Measurements from ENCODE around the gene KCND1.

Gene KCND1

DNA sequence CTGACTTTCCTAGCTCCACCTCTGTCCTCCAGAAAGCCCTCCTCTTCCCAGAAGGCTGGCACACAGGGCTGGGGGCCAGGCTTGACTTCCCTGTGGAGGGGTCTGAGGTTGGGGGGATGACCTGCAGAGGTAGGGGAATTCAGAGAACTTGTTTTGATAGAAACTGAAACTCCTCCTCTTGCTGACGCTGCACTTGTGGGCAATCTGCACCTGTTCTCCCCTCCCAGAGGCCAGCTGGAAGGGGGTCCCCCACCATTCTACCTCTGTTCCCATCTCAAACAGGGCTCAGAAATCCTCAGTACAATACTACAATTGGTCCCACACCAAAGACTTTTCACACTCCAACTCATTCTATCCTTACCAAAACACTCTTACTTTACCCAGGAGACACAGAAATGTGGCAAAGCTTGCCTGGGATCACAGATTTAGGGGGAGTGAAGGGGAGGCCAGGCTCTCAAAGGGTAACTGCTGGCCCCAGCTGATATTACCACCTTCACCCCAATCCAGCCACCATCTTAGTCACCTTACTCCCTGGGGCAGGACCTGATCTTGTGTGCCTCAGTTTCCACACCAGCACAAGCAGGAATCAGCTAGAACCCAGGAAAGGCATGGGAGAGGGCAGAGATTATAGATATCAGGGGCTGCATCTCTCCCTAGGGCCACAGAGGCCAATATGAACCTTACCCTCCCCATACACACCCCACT lies 32.8 kb downstream of the KCND1 start:
- DNase-seq (ENCODE audit: low read depth in 2 of 2): no peak

DNA sequence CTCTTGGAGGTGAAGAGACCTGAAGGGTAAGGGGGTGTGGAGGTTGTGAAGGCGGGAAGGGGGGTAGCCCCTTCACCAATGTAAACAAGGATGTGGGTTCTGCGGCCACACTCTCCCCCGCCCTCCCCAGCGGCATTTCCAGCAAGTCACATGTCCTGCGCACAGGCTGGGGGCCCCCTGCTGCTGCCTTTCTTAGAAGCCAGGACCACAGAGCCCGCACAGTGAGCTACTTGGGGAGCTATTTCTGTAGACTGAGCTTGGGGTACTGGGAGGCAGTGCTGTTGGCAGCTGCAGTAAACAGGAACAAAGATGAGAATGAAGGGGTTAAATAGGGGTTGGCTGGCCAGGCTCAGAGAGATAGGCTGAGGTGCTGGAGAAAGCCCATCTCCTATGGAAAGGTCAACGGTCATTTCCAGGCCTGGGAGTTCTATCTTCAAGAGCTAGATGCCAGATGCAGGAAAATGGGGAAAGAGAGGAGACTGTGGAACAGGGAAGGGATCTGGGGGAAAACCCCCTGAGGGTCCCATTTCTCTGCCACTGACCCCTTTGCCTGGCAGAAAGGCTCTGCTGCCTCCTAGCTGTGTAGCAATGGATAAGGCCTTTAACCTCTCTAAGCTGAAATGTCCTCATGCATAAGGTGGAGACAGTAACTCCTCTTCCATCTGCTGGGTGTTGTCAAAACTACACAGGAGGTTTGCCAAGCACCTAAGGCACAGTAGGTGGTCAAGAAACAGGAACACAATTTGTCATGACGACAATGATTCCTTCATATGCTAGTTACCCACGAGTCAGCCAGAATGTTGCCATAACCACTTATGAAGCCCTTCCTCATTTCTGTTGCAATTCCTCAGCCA lies 34.4 kb downstream of the KCND1 start:
- peak in 1 of 2 experiments; percentile 5 for DNase-seq (ENCODE audit: low read depth in 2 of 2)

GRCh38 chrX:48936429-48937053 lies 35.1 kb downstream of the KCND1 start:
- no peak for DNase-seq (ENCODE audit: low read depth in 2 of 2)

GRCh38 chrX:48935301-48935670 lies 36.4 kb downstream of the KCND1 start:
- DNase-seq (ENCODE audit: low read depth in 2 of 2): no peak

DNA sequence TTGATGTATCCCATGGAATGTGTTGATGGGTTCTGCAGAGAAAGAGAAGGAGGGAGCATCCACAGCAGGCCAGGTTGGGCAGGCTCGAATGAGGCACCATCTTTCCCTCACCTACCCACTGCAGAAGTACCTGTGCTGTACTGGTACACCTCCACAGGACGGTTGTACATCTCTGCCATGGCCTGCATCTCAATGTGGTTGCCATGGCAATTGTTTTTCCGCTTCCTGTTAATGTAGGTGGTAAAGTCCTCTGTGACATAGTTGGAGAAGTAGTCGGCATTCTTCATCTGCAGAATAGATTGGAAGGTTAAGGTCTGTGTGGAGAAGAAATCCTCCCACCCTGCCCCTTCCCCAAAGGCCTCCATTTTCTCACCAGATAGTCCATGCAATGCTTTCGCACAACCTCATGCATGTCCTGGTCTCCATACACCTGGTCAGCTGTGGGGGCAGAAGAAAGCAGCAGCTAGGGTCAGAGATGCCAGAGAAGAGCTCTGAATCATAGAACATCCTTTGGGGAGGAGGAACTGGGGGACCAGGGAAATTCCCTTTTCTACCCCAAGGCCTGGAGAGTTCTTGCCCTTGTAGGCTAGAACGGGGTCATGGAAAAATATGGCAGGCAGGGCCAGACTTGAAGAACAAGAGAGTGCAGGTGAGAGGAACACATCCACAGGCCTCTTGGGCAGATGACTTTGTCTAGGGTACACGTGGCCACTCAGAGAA lies 36.9 kb downstream of the KCND1 start:
- no peak for DNase-seq (ENCODE audit: low read depth in 2 of 2)

- no peak for DNase-seq (ENCODE audit: low read depth in 2 of 2)
These were observed 37.9 kb downstream of the KCND1 start for GRCh38 chrX:48933757-48934156.

DNA sequence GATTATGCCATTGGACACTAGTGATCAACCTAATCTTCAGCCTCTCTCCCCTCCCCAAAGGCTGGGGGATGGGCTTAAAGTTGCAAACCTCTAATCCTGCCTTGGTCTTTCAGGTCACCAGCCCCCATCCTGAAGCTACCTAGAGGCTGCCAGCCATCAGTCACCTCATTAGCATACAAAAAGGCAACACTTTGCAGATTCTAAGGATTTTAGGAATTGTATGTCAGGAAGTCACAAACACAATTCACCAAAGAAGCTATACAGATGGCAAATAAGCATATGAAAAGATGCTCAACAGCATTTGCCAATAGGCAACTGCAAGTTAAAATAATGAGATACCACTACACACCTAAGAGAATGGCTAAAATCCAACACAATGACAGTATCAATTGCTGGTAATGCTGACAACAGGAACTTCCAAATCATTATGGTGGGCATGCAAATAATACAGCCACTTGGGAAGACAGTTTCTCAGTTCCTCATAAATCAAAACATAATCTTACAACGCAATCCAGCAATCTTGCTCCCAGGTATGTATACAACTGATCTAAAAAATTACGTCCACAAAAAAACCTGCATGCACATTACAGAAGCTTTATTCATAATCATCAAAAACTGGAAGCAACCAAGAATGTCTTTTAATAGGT lies 43.8 kb downstream of the KCND1 start:
- DNase-seq (ENCODE audit: low read depth in 2 of 2): no peak

- DNase-seq (ENCODE audit: low read depth in 2 of 2): no peak
These were observed 44.5 kb downstream of the KCND1 start for GRCh38 chrX:48927123-48927522.

DNA sequence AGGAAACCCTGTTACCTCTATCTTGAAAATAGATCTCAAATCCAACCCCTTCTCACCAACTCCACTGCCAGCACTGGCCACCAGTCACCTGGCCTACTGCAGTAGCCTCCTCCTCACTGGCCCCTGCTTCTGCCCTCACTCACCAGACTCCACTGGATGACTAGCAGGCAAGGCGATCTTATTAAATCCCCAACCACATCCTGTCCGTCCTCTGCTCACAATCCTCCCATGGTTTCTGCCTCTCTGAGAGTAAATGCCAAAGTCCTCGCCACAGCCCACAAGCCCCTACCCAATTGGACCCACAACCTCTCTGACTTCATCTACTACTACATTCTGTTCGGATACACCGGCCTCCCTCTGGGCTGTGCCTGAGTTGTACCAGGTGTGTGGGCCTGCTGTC lies 47.4 kb downstream of the KCND1 start:
- no peak for DNase-seq (ENCODE audit: low read depth in 2 of 2)

GRCh38 chrX:48923771-48924170 lies 47.9 kb downstream of the KCND1 start:
- DNase-seq (ENCODE audit: low read depth in 2 of 2): no peak

GRCh38 chrX:48920718-48921104 lies 50.9 kb downstream of the KCND1 start:
- no peak for DNase-seq (ENCODE audit: low read depth in 2 of 2)

DNA sequence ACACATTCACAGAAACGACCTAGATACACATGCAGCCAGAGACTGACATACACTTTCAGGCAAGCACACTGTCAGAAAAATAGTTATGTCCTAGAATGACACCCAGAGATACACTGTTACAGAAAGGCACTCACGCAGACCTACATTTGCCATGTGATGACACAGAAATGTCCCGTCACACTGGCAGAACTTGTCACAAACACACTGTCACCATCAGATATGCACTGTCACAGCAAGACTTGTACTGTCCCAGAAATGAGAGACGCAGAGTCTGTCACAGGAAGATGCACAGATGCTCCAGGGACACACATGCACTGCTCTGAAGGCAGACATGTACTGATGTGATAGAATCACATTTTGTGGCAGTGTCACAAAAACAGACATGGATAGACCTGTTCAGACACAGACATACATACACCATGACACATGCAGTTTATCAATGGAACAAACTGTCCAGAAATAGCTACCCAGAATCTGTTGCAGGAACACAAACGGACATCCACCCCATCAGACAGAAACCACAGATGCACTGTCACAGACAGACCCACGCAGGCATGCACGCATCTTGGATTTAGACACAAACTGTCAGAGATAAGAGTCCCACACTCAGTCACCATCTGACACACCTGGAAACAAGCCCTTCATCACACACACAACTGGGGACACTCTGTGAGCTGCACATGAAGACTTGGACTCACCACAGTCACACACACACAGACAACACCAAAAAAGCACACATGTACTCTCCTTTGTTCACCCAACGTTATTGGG lies 51.5 kb downstream of the KCND1 start:
- no peak for DNase-seq (ENCODE audit: low read depth in 2 of 2)

- no peak for DNase-seq (ENCODE audit: low read depth in 2 of 2)
These were observed 52.2 kb downstream of the KCND1 start for GRCh38 chrX:48919360-48919841.

- peak in 1 of 2 experiments; percentile 35 for DNase-seq (ENCODE audit: low read depth in 2 of 2)
These were observed 52.9 kb downstream of the KCND1 start, which contains the start of gene PIM2 for GRCh38 chrX:48918643-48919340. Gene PIM2 (minus strand): TSS chrX:48919024. CDS start chrX:48918834, 190 bp downstream.

- no peak for DNase-seq (ENCODE audit: low read depth in 2 of 2)
These were observed 53.4 kb downstream of the KCND1 start for GRCh38 chrX:48918301-48918642.

DNA sequence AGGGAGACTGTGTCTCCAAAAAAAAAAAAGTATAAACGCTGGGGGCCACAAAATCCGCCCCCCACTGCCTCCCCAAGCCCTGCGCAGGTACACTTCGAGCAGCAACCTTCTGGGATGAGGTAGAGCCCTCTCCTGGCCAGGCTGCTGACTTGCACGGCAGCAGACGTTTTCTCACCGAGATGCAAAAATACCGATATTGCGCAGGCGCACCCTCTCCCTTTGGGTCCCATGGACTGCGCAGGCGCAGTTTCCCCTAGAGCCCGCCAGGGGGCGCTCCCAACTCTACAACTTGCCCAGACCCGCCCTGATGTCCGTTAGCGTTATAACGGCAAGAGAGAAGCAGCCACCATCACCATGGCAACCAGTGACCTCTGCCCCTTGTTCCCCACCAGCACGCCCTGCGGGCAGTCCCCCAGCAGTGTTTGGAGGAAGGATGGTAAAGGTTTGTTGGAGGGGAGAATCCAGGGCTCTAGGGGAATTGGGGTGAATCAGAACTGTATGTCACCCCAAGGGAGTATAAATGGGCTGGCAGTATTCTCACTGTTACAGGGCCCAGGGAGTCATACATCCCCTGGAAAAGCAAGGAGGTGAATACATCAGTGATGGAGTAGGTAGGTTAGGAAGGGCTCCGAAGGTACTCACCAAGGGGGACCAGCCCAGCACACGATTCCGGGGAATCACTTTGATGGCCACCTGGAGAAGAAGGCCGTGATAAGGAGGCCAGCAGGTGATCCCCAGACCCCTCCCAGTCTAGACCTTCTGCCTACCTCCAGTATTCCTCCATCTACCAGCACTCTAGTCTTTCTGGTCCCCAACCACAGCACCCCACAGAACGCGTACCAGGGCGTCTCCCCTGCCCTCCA lies 54.3 kb downstream of the KCND1 start:
- peak; percentile 68 to 70 for DNase-seq (ENCODE audit: low read depth in 2 of 2)

- DNase-seq (ENCODE audit: low read depth in 2 of 2): no peak
These were observed 56.8 kb downstream of the KCND1 start for GRCh38 chrX:48914593-48915493.
